Mesendoderm (in vitro differentiated cells): ENCODE results near the gene DBH.

ENCODE experiments used
- DNase-seq: peaks from one replicate; pipeline ENCODE4 v3.0.0; 2013
- H2AK5ac ChIP-seq: 2 replicates; pipeline ENCODE4 v1.6.1; 2013; ENCODE audit warnings: low read length, inconsistent platforms
- H2BK120ac ChIP-seq: 2 replicates; pipeline ENCODE4 v1.6.1; 2013; ENCODE audit warnings: low read depth, mild to moderate bottlenecking, low read length, moderate library complexity, mixed read lengths
- H2BK15ac ChIP-seq: replicated peaks from 2 replicates; pipeline ENCODE4 v1.6.1; 2013; ENCODE audit warnings: low read depth, mild to moderate bottlenecking, moderate library complexity
- H2BK5ac ChIP-seq: 2 replicates; pipeline ENCODE4 v1.6.1; 2013; ENCODE audit warnings: low read length, inconsistent platforms
- H3K18ac ChIP-seq: 2 replicates; pipeline ENCODE4 v1.6.1; 2013; ENCODE audit warnings: mild to moderate bottlenecking, low read length, mixed read lengths
- H3K23ac ChIP-seq: one replicate; pipeline ENCODE4 v1.6.1; 2013; ENCODE audit warnings: low read length
- H3K27ac ChIP-seq: 2 replicates; pipeline ENCODE4 v1.5.1; 2013; ENCODE audit warnings: low read depth, mild to moderate bottlenecking, inconsistent platforms, low read length, moderate library complexity
- H3K27me3 ChIP-seq: 2 replicates; pipeline ENCODE4 v1.6.1; 2013; ENCODE audit warnings: low read length, control low read depth, mild to moderate bottlenecking, inconsistent platforms; ENCODE audit not compliant: insufficient read depth, poor library complexity
- H3K36me3 ChIP-seq: 2 replicates; pipeline ENCODE4 v1.6.1; 2013; ENCODE audit warnings: low read length, inconsistent platforms; ENCODE audit not compliant: control insufficient read depth, insufficient read depth
- H3K4ac ChIP-seq: one replicate; pipeline ENCODE4 v1.6.1; 2013; ENCODE audit warnings: low read depth, mild to moderate bottlenecking, low read length, moderate library complexity
- H3K4me1 ChIP-seq: 2 replicates; pipeline ENCODE4 v1.6.1; 2013; ENCODE audit warnings: low read depth, low read length, inconsistent platforms; ENCODE audit not compliant: control insufficient read depth
- H3K4me2 ChIP-seq: 2 replicates; pipeline ENCODE4 v1.6.1; 2013; ENCODE audit warnings: low read length
- H3K4me3 ChIP-seq: 2 replicates; pipeline ENCODE4 v1.5.1; 2013; ENCODE audit warnings: mild to moderate bottlenecking, low read length
- H3K56ac ChIP-seq: one replicate; pipeline ENCODE4 v1.6.1; 2013; ENCODE audit warnings: low read length
- H3K79me1 ChIP-seq: 2 replicates; pipeline ENCODE4 v1.6.1; 2013; ENCODE audit warnings: low read length, inconsistent platforms
- H3K79me2 ChIP-seq: 2 replicates; pipeline ENCODE4 v1.6.1; 2013; ENCODE audit warnings: mild to moderate bottlenecking, low read length; ENCODE audit not compliant: control insufficient read depth, insufficient read depth
- H3K9ac ChIP-seq: 2 replicates; pipeline ENCODE4 v1.6.1; 2013; ENCODE audit warnings: low read length, inconsistent platforms
- H4K5ac ChIP-seq: one replicate; pipeline ENCODE4 v1.6.1; 2013; ENCODE audit warnings: low read length
- H4K8ac ChIP-seq: one replicate; pipeline ENCODE4 v1.6.1; 2013; ENCODE audit warnings: low read depth, mild to moderate bottlenecking, control low read depth, low read length, moderate library complexity
- WGBS: extraction: QIAGEN DNeasy Blood & Tissue Kit; methylation state at CpG from one replicate; pipeline ENCODE4 v1.1.7; 2013; ENCODE audit warnings: low lambda C conversion rate, missing lambda C conversion rate; ENCODE audit not compliant: insufficient coverage; ENCODE audit errors: extremely low coverage; 5-methylcytosine and 5-hydroxymethylcytosine counted together

DBH gene

GRCh38 chr9:133614678-133615077, 21.5 kb upstream of the DBH start:
- Histone ChIP-seq H3K18ac (no peak overlapping the region), H2BK15ac (no peak overlapping the region), H2BK120ac (no peak overlapping the region), H3K4me1 (no peaks in the 10 kb centered on the region), H3K4me2 (no peak overlapping the region), H3K27me3 (no peaks in the 10 kb centered on the region), H3K4ac (no peak overlapping the region), H3K23ac (no peak overlapping the region), H4K5ac (no peak overlapping the region), H3K9ac (no peak overlapping the region), H3K36me3 (no peaks in the 10 kb centered on the region), H3K27ac (no peak overlapping the region), H3K79me2 (no peaks in the 10 kb centered on the region), H3K56ac (no peak overlapping the region), H4K8ac (no peak overlapping the region), H2AK5ac (no peak overlapping the region), H2BK5ac (no peak overlapping the region), H3K4me3 (no peak overlapping the region), H3K79me1 (no peaks in the 10 kb centered on the region)
- no peak for DNase-seq
- WGBS, result no CpG with 5 or more reads among the region's 5 CpGs

GRCh38 chr9:133615186-133615585, 21.0 kb upstream of the DBH start:
- Histone ChIP-seq H3K27me3 (no peaks in the 10 kb centered on the region), H3K9ac (no peak overlapping the region)
- WGBS, result no CpG with 5 or more reads among the region's 16 CpGs

GRCh38 chr9:133615606-133616188, 20.5 kb upstream of the DBH start:
- H3K23ac ChIP-seq, result no peak overlapping the region
- H3K9ac ChIP-seq, result no peak overlapping the region
- no peaks in the 10 kb centered on the region for H3K36me3 ChIP-seq
- no peak overlapping the region for H3K18ac ChIP-seq
- DNase-seq, result no peak
- no peak overlapping the region for H4K8ac ChIP-seq
- H3K4me1 ChIP-seq, result no peaks in the 10 kb centered on the region
- H4K5ac ChIP-seq, result no peak overlapping the region
- no peak overlapping the region for H2BK5ac ChIP-seq
- no peak overlapping the region for H2AK5ac ChIP-seq
- H3K4me2 ChIP-seq, result no peak overlapping the region
- H3K56ac ChIP-seq, result no peak overlapping the region
- no CpG with 5 or more reads among the region's 13 CpGs for WGBS
- no peaks in the 10 kb centered on the region for H3K79me1 ChIP-seq
- no peak overlapping the region for H3K4ac ChIP-seq
- H3K79me2 ChIP-seq, result no peaks in the 10 kb centered on the region
- H3K4me3 ChIP-seq, result no peak overlapping the region
- no peak overlapping the region for H2BK120ac ChIP-seq
- H3K27me3 ChIP-seq, result no peaks in the 10 kb centered on the region
- no peak overlapping the region for H3K27ac ChIP-seq
- H2BK15ac ChIP-seq, result no peak overlapping the region

More at GRCh38 chr9:133615186-133615585, 21.0 kb upstream of the DBH start:
- H3K4me1 ChIP-seq, result no peaks in the 10 kb centered on the region
- H3K79me2 ChIP-seq, result no peaks in the 10 kb centered on the region
- H3K79me1 ChIP-seq, result no peaks in the 10 kb centered on the region
- no peak overlapping the region for H3K23ac ChIP-seq
- no peak overlapping the region for H2AK5ac ChIP-seq
- H3K56ac ChIP-seq, result no peak overlapping the region
- no peak overlapping the region for H2BK15ac ChIP-seq
- H3K4ac ChIP-seq, result no peak overlapping the region
- no peak overlapping the region for H4K8ac ChIP-seq
- no peak overlapping the region for H3K18ac ChIP-seq
- no peak overlapping the region for H3K4me3 ChIP-seq
- no peak overlapping the region for H4K5ac ChIP-seq
- H2BK120ac ChIP-seq, result no peak overlapping the region
- H3K27ac ChIP-seq, result no peak overlapping the region
- no peaks in the 10 kb centered on the region for H3K36me3 ChIP-seq
- H2BK5ac ChIP-seq, result no peak overlapping the region
- no peak for DNase-seq
- no peak overlapping the region for H3K4me2 ChIP-seq

GRCh38 chr9:133616643-133617405, 19.3 kb upstream of the DBH start:
- H3K9ac ChIP-seq, result no peak overlapping the region
- H2AK5ac ChIP-seq, result no peak overlapping the region
- DNase-seq, result no peak
- H2BK5ac ChIP-seq, result no peak overlapping the region
- no peak overlapping the region for H3K27ac ChIP-seq
- H3K18ac ChIP-seq, result no peak overlapping the region
- no peaks in the 10 kb centered on the region for H3K27me3 ChIP-seq
- H4K8ac ChIP-seq, result no peak overlapping the region
- no peaks in the 10 kb centered on the region for H3K36me3 ChIP-seq
- no peaks in the 10 kb centered on the region for H3K79me1 ChIP-seq
- no peak overlapping the region for H4K5ac ChIP-seq
- H2BK15ac ChIP-seq, result no peak overlapping the region
- H2BK120ac ChIP-seq, result no peak overlapping the region
- no peak overlapping the region for H3K56ac ChIP-seq
- H3K79me2 ChIP-seq, result no peaks in the 10 kb centered on the region
- H3K4me3 ChIP-seq, result no peak overlapping the region
- no CpG with 5 or more reads among the region's 13 CpGs for WGBS
- no peak overlapping the region for H3K4ac ChIP-seq
- no peak overlapping the region for H3K23ac ChIP-seq
- H3K4me1 ChIP-seq, result no peaks in the 10 kb centered on the region
- H3K4me2 ChIP-seq, result no peak overlapping the region

- Histone ChIP-seq H4K8ac (no peak overlapping the region), H3K4me1 (no peaks in the 10 kb centered on the region), H3K27ac (no peak overlapping the region), H3K4me3 (no peak overlapping the region), H2BK120ac (no peak overlapping the region), H4K5ac (no peak overlapping the region), H3K27me3 (no peaks in the 10 kb centered on the region), H3K56ac (no peak overlapping the region), H3K4ac (no peak overlapping the region), H3K79me2 (no peaks in the 10 kb centered on the region), H2AK5ac (no peak overlapping the region), H3K79me1 (no peaks in the 10 kb centered on the region), H3K4me2 (no peak overlapping the region), H3K36me3 (no peaks in the 10 kb centered on the region), H2BK15ac (no peak overlapping the region), H3K18ac (no peak overlapping the region), H3K9ac (no peak overlapping the region), H3K23ac (no peak overlapping the region), H2BK5ac (no peak overlapping the region)
- WGBS, result no CpG with 5 or more reads among the region's 10 CpGs
- no peak for DNase-seq
Measured at GRCh38 chr9:133618726-133619125, 17.4 kb upstream of the DBH start.
